Esophagus (tissue), 2 donors: Measurements from ENCODE around the gene GATA2. TPM values are rescaled to one million over a fixed set of nuclear protein-coding genes. Genes with fewer than 3 reads are reported as not detected.

Source experiments
- H3K27ac ChIP-seq, 2 donors: one replicate each; pipeline ENCODE4 v1.5.1; 2013; ENCODE audit warnings: low read depth in 2 of 2, mild to moderate bottlenecking in 2 of 2, inconsistent platforms in 1 of 2, low read length in 1 of 2, moderate library complexity in 1 of 2
- H3K27me3 ChIP-seq, 2 donors: one replicate each; pipeline ENCODE4 v1.6.1; 2013; ENCODE audit warnings: low read length in 2 of 2, control low read depth in 1 of 2, mild to moderate bottlenecking in 1 of 2; ENCODE audit not compliant: insufficient read depth in 2 of 2, control insufficient read depth in 1 of 2
- H3K36me3 ChIP-seq, 2 donors: one replicate each; pipeline ENCODE4 v1.6.1; 2013; ENCODE audit warnings: low read length in 1 of 2; ENCODE audit not compliant: control insufficient read depth in 2 of 2, insufficient read depth in 2 of 2
- H3K4me1 ChIP-seq, 2 donors: one replicate each; pipeline ENCODE4 v1.6.1; 2013; ENCODE audit warnings: low read length in 1 of 2; ENCODE audit not compliant: control insufficient read depth in 2 of 2, insufficient read depth in 2 of 2
- H3K4me3 ChIP-seq, 2 donors: one replicate each; pipeline ENCODE4 v1.5.1; 2013; ENCODE audit warnings: low read length in 2 of 2, mild to moderate bottlenecking in 2 of 2, low read depth in 1 of 2, moderate library complexity in 1 of 2
- H3K9me3 ChIP-seq, 2 donors: one replicate each; pipeline ENCODE4 v1.6.1; 2013; ENCODE audit warnings: mild to moderate bottlenecking in 2 of 2, low read depth in 1 of 2, low read length in 1 of 2, moderate library complexity in 1 of 2; ENCODE audit not compliant: control insufficient read depth in 2 of 2, insufficient read depth in 1 of 2
- WGBS, 2 donors: extraction: QIAGEN DNeasy Blood & Tissue Kit; methylation state at CpG; one replicate each; pipeline ENCODE4 v1.1.7; 2013; 5-methylcytosine and 5-hydroxymethylcytosine counted together
- polyA plus RNA-seq, 2 donors: library from polyadenylated mRNA; stranded (reverse); fragments of 200-250 nt; gene quantifications; one replicate each; pipeline ENCODE4 v1.2.3, GENCODE V29; 2013
- donor health status: healthy with polysubstance abuse.
- donor health status: Bipolar disorder and iron deficiency.

Gene GATA2
- polyA plus RNA-seq, 2 donors, result 2.2 to 2.3 TPM

DNA sequence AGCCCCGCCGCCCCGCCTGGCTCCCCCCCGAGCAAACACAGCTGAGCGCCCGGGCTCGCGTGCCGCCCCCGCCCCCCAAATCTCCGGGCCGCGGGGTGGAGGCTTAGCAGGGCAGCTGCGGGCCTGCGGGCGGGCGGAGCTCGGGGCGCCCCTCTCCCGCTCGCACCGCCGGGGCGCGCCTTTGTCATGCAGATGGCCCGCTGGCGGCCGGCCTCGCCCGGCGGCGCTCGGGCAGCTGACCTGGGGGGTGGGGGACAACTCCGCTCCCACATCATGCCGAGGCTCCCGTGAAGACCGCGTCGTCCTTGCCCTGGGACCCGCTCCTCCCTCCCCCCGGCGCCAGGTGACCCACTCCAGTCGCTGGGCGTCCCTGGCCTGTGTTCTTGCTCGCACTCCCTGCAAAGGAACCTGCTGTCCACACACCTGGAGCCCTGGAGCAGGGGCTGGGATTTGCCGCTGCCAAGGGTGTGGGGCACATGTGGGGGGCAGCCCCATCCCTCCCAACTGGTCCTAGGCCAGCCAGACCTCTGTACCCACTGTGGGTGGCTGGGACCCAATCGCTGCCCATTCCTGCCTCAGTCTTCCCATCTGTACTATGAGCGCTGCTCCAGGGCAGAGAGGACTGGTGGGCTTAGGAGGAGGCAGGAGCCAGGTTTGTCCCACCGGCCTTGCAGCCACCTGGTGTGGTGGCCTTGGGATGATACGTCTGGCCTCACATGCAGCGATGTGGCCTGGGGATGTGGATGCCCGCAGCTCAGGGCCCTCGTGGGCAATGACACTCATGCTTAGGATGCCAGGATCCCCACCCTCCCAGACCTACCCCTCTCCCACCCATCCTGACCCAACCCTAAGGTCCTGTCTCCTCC, 59.8 kb downstream of the GATA2 start:
- no peaks in the 10 kb centered on the region for H3K9me3 ChIP-seq
- H3K36me3 ChIP-seq, result no peaks in the 10 kb centered on the region
- 15 to 17% methylated on average over 45 to 53 of the region's 53 CpGs for WGBS, 2 donors
- peaks cover 0 to 19% of the 10 kb centered on the region in 2 donors for H3K27me3 ChIP-seq
- H3K4me3 ChIP-seq, result peak overlapping the region in 1 of 2 donors; percentile 12
- H3K4me1 ChIP-seq, result no peaks in the 10 kb centered on the region
- H3K27ac ChIP-seq, result no peak overlapping the region

DNA sequence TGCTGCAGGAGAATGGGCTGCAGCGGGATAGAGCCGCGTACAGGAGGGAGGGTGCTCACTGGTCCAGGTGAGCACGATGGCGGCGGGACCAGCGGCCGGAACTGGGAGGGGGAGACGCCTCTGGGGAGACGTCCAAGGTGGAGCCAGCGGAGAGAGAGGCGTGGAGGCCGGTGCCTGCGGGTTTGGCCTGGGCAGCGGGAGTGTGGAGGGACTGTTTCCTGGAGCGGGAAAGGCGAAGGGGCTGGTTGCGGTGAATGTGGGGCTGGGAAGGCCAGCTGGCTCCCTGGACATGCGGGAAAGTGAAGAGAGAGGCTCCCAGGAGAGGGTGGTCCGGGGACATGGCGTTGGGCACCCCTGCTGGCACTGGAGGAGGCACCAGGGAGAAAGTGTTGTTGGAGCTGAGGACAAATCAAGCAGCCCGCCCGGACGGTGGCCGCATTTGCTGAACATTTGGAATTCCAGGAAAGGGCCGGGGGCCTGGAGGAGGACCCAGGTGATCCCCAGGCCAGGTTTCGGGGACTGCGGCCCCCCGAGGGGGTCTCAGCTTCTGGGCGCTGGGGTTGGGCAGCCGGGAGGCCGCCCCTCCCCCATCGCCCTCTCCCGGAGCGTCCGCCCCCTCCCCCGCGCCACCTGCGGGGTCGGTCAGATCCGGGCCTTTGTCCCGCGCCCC, 60.6 kb downstream of the GATA2 start:
- H3K27me3 ChIP-seq, result peaks cover 0 to 19% of the 10 kb centered on the region in 2 donors
- H3K36me3 ChIP-seq, result no peaks in the 10 kb centered on the region
- H3K4me1 ChIP-seq, result peaks cover 0 to 2% of the 10 kb centered on the region in 2 donors
- H3K9me3 ChIP-seq, result no peaks in the 10 kb centered on the region
- 6 to 13% methylated on average over 36 to 43 of the region's 43 CpGs for WGBS, 2 donors
- H3K27ac ChIP-seq, result no peak overlapping the region
- peak overlapping the region in 1 of 2 donors; percentile 12 for H3K4me3 ChIP-seq

DNA sequence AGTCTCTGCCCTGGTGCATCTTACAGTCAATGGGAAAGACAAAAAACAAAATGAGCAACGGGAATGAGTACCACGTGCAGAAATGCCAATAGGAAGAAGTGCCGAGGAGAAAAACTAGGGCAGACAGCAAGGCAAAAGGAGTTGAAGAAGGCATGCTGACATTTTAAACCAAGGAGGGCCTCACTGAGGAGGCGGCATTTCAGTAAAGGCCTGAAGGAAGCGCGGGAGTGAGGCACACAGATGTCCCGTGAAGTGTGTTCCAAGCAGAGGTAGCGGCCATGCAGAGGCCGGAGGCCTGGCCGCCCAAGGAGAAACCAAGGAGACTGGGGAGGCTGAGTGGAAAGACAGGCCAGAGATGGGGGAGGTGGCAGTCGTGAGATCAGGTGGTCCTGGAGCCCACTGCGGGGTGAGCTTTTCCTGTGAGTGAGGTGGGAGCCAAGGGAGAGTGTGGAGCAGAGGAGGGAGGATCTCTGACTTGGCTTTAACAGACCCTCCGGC, 61.1 kb downstream of the GATA2 start:
- H3K27ac ChIP-seq, result no peak overlapping the region
- H3K4me3 ChIP-seq, result no peak overlapping the region
- no peaks in the 10 kb centered on the region for H3K9me3 ChIP-seq
- H3K4me1 ChIP-seq, result peaks cover 0 to 2% of the 10 kb centered on the region in 2 donors
- no peaks in the 10 kb centered on the region for H3K36me3 ChIP-seq
- WGBS, 2 donors, result 67 to 74% methylated on average over 13 of the region's 13 CpGs
- peaks cover 0 to 19% of the 10 kb centered on the region in 2 donors for H3K27me3 ChIP-seq

DNA sequence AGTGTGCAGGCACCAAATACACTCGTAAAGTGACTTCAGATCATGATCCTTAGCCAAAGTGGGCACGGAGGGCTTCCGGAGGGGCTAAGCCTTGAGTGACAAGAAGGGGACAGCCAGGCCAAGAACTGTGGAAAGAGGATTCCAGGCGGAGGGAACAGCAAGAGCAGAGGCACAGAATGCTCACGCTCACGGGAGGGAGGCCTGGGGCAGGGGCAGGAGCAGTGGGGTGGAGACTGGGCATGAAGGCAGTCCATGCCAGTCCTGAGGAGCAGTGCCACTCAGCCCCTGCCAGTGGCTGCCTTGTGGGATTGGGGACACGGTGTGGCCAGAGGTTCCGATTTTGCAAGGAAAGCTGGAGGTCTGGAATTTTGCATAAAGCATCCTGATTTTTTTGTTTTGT, 62.3 kb downstream of the GATA2 start:
- Histone ChIP-seq H3K36me3 (no peaks in the 10 kb centered on the region), H3K4me3 (no peak overlapping the region), H3K27ac (no peak overlapping the region), H3K9me3 (no peaks in the 10 kb centered on the region), H3K4me1 (peaks cover 2% of the 10 kb centered on the region in 2 donors), H3K27me3 (peaks cover 0 to 19% of the 10 kb centered on the region in 2 donors)
- WGBS, 2 donors, result 72 to 80% methylated on average over 8 of the region's 8 CpGs

DNA sequence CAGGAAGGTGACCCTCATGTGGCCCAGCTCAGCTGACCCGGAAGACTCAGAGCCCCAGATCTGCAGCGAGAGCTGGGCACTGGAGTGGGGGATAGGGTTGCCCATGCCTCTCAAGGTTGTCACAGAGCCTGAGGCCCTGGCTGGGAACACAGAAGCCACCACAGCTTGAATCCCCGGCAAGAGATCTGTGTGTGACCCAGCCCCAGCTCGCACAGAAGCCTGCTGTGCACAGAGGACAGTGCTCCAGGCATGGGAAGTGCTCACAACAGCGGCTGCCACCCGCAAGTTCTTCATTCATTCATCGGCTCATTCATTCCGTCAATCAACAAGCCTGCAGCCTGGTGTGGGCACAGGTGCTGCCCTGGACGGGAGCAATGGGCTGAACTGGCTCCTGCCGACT, 62.7 kb downstream of the GATA2 start:
- Histone ChIP-seq H3K9me3 (no peaks in the 10 kb centered on the region), H3K27ac (no peak overlapping the region), H3K4me1 (peaks cover 2% of the 10 kb centered on the region in 2 donors), H3K4me3 (no peak overlapping the region), H3K36me3 (no peaks in the 10 kb centered on the region), H3K27me3 (peaks cover 0 to 19% of the 10 kb centered on the region in 2 donors)
- 70 to 78% methylated on average over 10 of the region's 10 CpGs for WGBS, 2 donors

DNA sequence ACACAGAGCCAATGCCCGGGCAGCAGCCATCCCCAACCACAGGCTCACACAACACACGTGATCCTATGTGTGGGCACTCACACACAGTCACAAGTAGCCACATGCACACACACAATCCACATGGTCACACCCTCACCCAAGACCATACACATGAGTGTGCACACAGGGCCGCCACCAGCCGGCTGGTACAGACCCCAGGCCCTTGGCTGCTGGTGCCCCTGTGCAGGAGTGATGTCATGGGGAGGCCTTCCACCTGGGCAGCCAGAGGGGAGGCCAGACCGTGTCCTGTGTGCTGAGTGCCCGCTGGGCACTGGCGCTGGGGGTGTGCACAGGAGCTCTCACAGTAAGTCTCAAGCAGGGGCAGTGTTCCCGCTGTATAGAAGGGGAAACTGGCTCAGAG, 63.2 kb downstream of the GATA2 start:
- WGBS, 2 donors, result 85 to 91% methylated on average over 8 of the region's 8 CpGs

More for the DNA sequence above, 63.2 kb downstream of the GATA2 start:
- H3K4me3 ChIP-seq, result no peak overlapping the region
- peaks cover 0 to 19% of the 10 kb centered on the region in 2 donors for H3K27me3 ChIP-seq
- H3K27ac ChIP-seq, result no peak overlapping the region
- no peaks in the 10 kb centered on the region for H3K9me3 ChIP-seq
- peaks cover 2% of the 10 kb centered on the region in 2 donors for H3K4me1 ChIP-seq
- H3K36me3 ChIP-seq, result no peaks in the 10 kb centered on the region

Other genes with a start within 250 kb of the GATA2 start
- gene DNAJB8, start 26.3 kb downstream of the GATA2 start, polyA plus RNA-seq, result not detected
- 100 to 1,000 TPM in 1 of 2 donors, 10 to 100 TPM in 1; 51.2 to 110 TPM for gene RPN1, start 157.6 kb upstream of the GATA2 start, polyA plus RNA-seq
- 100 to 1,000 TPM; 132 to 137 TPM for gene RAB7A, start 233.0 kb upstream of the GATA2 start, polyA plus RNA-seq